ENCODE measurements around the gene UMPS.

DNA sequence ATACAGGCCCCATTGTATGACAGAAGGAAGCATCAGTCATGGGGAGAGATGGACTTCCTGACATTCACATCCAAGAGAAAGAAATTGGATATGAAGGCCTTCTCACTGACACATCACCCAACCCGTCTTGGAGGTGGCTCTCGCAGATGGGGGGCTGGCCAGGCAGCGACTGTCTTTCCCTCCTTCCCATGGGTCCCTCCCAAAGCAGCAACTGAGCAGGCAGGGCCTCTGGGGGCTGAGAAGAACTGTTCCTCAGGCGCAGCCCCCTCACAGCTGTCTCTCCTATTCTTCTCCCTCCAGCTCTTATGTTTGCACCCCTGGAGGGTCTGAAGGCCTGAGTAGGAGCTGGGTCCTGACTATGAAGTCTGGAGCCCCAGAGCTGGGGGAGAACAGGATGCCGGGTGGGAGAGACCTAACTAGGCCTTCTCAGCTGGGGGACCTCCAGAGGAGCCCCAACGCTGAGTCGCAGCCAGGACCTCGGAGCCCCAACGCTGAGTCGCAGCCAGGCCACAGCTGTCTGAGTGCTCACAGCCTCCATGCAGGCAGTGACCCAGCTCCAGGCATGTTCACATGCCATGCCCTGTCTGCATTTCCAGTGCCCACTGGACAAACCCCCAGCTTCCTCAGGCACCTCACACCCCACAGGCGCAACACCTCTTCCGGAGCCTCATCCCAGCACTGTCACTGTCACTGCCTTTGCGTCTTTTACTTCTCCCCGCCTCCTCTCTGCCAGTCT, 29.6 kb downstream of the UMPS start:
- no peak for TF ChIP-seq POLR2A (IDR thresholded peaks at IDR 0.05)
- TF ChIP-seq, protein P1, sequence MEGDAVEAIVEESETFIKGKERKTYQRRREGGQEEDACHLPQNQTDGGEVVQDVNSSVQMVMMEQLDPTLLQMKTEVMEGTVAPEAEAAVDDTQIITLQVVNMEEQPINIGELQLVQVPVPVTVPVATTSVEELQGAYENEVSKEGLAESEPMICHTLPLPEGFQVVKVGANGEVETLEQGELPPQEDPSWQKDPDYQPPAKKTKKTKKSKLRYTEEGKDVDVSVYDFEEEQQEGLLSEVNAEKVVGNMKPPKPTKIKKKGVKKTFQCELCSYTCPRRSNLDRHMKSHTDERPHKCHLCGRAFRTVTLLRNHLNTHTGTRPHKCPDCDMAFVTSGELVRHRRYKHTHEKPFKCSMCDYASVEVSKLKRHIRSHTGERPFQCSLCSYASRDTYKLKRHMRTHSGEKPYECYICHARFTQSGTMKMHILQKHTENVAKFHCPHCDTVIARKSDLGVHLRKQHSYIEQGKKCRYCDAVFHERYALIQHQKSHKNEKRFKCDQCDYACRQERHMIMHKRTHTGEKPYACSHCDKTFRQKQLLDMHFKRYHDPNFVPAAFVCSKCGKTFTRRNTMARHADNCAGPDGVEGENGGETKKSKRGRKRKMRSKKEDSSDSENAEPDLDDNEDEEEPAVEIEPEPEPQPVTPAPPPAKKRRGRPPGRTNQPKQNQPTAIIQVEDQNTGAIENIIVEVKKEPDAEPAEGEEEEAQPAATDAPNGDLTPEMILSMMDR (IDR thresholded peaks at IDR 0.05): no peak
